GM18951 (cell line): ENCODE measurements around the gene CFAP97D1.

Experiments used
- POLR2A ChIP-seq: IDR thresholded peaks from 4 replicates; pipeline ENCODE4 v1.6.1; 2011; ENCODE audit warnings: mild to moderate bottlenecking; ENCODE audit not compliant: insufficient read length, insufficient read depth; ENCODE audit errors: extremely low read depth
- in situ Hi-C: fragments of 300-500 bp; cut with MboI; formaldehyde crosslinking; loops from one replicate; pipeline ENCODE4 v1.12.0; 2022; ENCODE audit warnings: low sequenced_read_pairs, mixed read lengths, inconsistent platforms; ENCODE audit not compliant: unreplicated experiment

The CFAP97D1 gene

GRCh38 chr17:43757171-43757660 lies 23.0 kb upstream of the CFAP97D1 start:
- in situ Hi-C loops = no loop called here
- TF ChIP-seq POLR2A = no peak

- TF ChIP-seq POLR2A = no peak
- in situ Hi-C loops = no loop called here
Observed at GRCh38 chr17:43758086-43758485, 22.1 kb upstream of the CFAP97D1 start.

GRCh38 chr17:43758497-43759174 lies 21.6 kb upstream of the CFAP97D1 start, which contains the start of gene SOST:
TSS of gene SOST (minus strand) at chr17:43758791. CDS start at chr17:43758741, 50 bp downstream.
- no peak for TF ChIP-seq POLR2A
- in situ Hi-C loops = no loop called here

GRCh38 chr17:43759836-43760235 lies 20.4 kb upstream of the CFAP97D1 start:
- no peak for TF ChIP-seq POLR2A
- in situ Hi-C loops = loop anchor here (5.0 to 10.0 kb wide), 2 partner anchors 73 to 185 kb away; no protein-coding TSS in a partner anchor

- in situ Hi-C loops = loop anchor here (5.0 to 10.0 kb wide), 2 partner anchors 73 to 186 kb away; no protein-coding TSS in a partner anchor
- TF ChIP-seq POLR2A = no peak
Observed at GRCh38 chr17:43760254-43760852, 19.9 kb upstream of the CFAP97D1 start.

- TF ChIP-seq POLR2A = no peak
- in situ Hi-C loops = loop anchor here (10.0 kb wide), 1 partner anchor 192 kb away; no protein-coding TSS in a partner anchor
Observed at GRCh38 chr17:43766413-43767052, 13.7 kb upstream of the CFAP97D1 start.

GRCh38 chr17:43767053-43767712 lies 13.1 kb upstream of the CFAP97D1 start:
- no peak for TF ChIP-seq POLR2A
- in situ Hi-C loops = loop anchor here (10.0 kb wide), 1 partner anchor 192 kb away; no protein-coding TSS in a partner anchor

GRCh38 chr17:43767713-43768059 lies 12.5 kb upstream of the CFAP97D1 start:
- TF ChIP-seq POLR2A = no peak
- in situ Hi-C loops = loop anchor here (10.0 kb wide), 1 partner anchor 193 kb away; no protein-coding TSS in a partner anchor

- in situ Hi-C loops = loop anchor here (10.0 kb wide), 1 partner anchor 194 kb away; no protein-coding TSS in a partner anchor
- TF ChIP-seq POLR2A = no peak
Observed at GRCh38 chr17:43768382-43768781, 11.9 kb upstream of the CFAP97D1 start.

- in situ Hi-C loops = loop anchor here (10.0 kb wide), 1 partner anchor 194 kb away; no protein-coding TSS in a partner anchor
Observed at GRCh38 chr17:43768943-43769342, 11.3 kb upstream of the CFAP97D1 start.

GRCh38 chr17:43769426-43769825 lies 10.8 kb upstream of the CFAP97D1 start:
- in situ Hi-C loops = loop anchor here (10.0 kb wide), 1 partner anchor 195 kb away; no protein-coding TSS in a partner anchor
- no peak for TF ChIP-seq POLR2A

More at GRCh38 chr17:43768943-43769342, 11.3 kb upstream of the CFAP97D1 start:
- TF ChIP-seq POLR2A = no peak

- in situ Hi-C loops = loop anchor here (10.0 kb wide), 1 partner anchor 195 kb away; no protein-coding TSS in a partner anchor
- TF ChIP-seq POLR2A = no peak
Observed at GRCh38 chr17:43769859-43770258, 10.4 kb upstream of the CFAP97D1 start.
